Lung (tissue), 12 donors: ENCODE measurements around the gene ZNF175. TPM values are rescaled to one million over a fixed set of nuclear protein-coding genes. Genes with fewer than 3 reads are reported as not detected.

ENCODE experiments used
- ATAC-seq: fragments of 200-7000 bp; cut with Tn5 transposase; one replicate; pipeline ENCODE4 v1.9.1; 2020; ENCODE audit warnings: moderate number of reproducible peaks; ENCODE audit not compliant: insufficient read depth, low FRiP score
- DNase-seq, 3 donors: peaks; one replicate each; pipeline ENCODE4 v3.0.0-alpha.2; 2013 to 2017
- H3K27ac ChIP-seq, 2 donors: one replicate each; pipeline ENCODE4 v1.5.1; 2013; ENCODE audit warnings: mild to moderate bottlenecking in 2 of 2, moderate library complexity in 2 of 2, control low read depth in 1 of 2, inconsistent platforms in 1 of 2, low read depth in 1 of 2, low read length in 1 of 2
- H3K27me3 ChIP-seq, 3 donors: one replicate each; pipeline ENCODE4 v1.5.1; 2013; ENCODE audit warnings: low read length in 2 of 3; ENCODE audit not compliant: control insufficient read depth in 3 of 3, insufficient read depth in 3 of 3
- H3K36me3 ChIP-seq, 4 donors: one replicate each; pipeline ENCODE4 v1.5.1; 2013; ENCODE audit warnings: low read length in 4 of 4, mild to moderate bottlenecking in 1 of 4, moderate library complexity in 1 of 4; ENCODE audit not compliant: control insufficient read depth in 4 of 4, insufficient read depth in 4 of 4
- H3K4me1 ChIP-seq, 5 donors: one replicate each; pipeline ENCODE4 v1.5.1; 2013; ENCODE audit warnings: low read length in 5 of 5, mild to moderate bottlenecking in 2 of 5, moderate library complexity in 1 of 5; ENCODE audit not compliant: control insufficient read depth in 5 of 5, insufficient read depth in 5 of 5
- H3K4me3 ChIP-seq: one replicate; pipeline ENCODE4 v1.5.1; 2013; ENCODE audit warnings: mild to moderate bottlenecking, control low read depth, moderate library complexity
- H3K9ac ChIP-seq, 2 donors: one replicate each; pipeline ENCODE4 v1.5.1; 2013; ENCODE audit warnings: low read length in 2 of 2, control low read depth in 1 of 2; ENCODE audit not compliant: insufficient read depth in 1 of 2
- H3K9me3 ChIP-seq, 4 donors: one replicate each; pipeline ENCODE4 v1.5.1; 2013; ENCODE audit warnings: low read length in 3 of 4, mild to moderate bottlenecking in 1 of 4, moderate library complexity in 1 of 4; ENCODE audit not compliant: control insufficient read depth in 4 of 4, insufficient read depth in 3 of 4
- WGBS, 2 donors: extraction: QIAGEN DNeasy Blood & Tissue Kit; methylation state at CpG; one replicate each; pipeline ENCODE4 v1.1.7; 2013; 5-methylcytosine and 5-hydroxymethylcytosine counted together
- polyA plus RNA-seq, 2 donors: library from polyadenylated mRNA; stranded (reverse); fragments of 200-250 nt; gene quantifications; one replicate each; pipeline ENCODE4 v1.2.1, GENCODE V29; 2013
- total RNA-seq, 2 donors: library from RNA; depleted of rRNA in 1 of 2; stranded (reverse); fragments of >200 nt in 1 of 2; gene quantifications; one replicate each; pipeline ENCODE4 v1.2.1, GENCODE V29; 2014 to 2021
- TF ChIP-seq, protein P1 (sequence below): IDR thresholded peaks from 2 replicates; pipeline ENCODE4 v1.5.1; 2012; ENCODE audit warnings: mild to moderate bottlenecking; ENCODE audit errors: control extremely low read depth, extremely low read depth
- donor health status: control.
- donor health status: control.
- donor health status: Bipolar disorder and iron deficiency.
- donor health status: healthy.
- donor health status: DM: yes; HTN: yes; CAD: no.

Gene ZNF175
- total and polyA plus RNA-seq, 4 donors, result 2.5 to 11.4 (median 5.9) TPM

DNA sequence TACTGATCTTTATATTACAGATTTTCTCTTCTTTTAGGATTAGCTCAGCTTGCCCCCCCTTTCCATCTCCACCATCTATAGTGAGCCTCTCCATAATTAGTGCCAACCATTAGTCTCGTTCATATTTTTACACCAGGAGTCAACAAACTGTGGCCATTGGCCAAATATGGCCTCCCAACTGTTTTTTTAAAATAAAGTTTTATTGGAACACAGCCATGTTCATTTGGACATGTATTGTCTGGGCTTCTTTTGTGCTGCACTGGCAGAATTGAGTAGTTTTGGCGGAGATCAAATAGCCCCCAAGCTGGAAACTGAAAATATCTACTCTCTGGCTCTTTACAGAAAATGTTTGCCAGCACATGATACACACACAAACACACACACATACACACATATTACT lies 18.4 kb downstream of the ZNF175 start:
- TF ChIP-seq, protein P1, sequence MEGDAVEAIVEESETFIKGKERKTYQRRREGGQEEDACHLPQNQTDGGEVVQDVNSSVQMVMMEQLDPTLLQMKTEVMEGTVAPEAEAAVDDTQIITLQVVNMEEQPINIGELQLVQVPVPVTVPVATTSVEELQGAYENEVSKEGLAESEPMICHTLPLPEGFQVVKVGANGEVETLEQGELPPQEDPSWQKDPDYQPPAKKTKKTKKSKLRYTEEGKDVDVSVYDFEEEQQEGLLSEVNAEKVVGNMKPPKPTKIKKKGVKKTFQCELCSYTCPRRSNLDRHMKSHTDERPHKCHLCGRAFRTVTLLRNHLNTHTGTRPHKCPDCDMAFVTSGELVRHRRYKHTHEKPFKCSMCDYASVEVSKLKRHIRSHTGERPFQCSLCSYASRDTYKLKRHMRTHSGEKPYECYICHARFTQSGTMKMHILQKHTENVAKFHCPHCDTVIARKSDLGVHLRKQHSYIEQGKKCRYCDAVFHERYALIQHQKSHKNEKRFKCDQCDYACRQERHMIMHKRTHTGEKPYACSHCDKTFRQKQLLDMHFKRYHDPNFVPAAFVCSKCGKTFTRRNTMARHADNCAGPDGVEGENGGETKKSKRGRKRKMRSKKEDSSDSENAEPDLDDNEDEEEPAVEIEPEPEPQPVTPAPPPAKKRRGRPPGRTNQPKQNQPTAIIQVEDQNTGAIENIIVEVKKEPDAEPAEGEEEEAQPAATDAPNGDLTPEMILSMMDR, result no peak
- Histone ChIP-seq H3K4me1 (peaks cover 0 to 8% (median 3%) of the 10 kb centered on the region in 5 donors), H3K9me3 (peaks cover 6 to 21% (median 11%) of the 10 kb centered on the region in 4 donors), H3K36me3 (peaks cover 9 to 33% (median 25%) of the 10 kb centered on the region in 4 donors), H3K27me3 (no peaks in the 10 kb centered on the region), H3K4me3 (no peak overlapping the region), H3K27ac (no peak overlapping the region), H3K9ac (no peak overlapping the region)
- 97 to 99% methylated on average over 2 of the region's 2 CpGs for WGBS, 2 donors
- ATAC-seq (no peak), DNase-seq (no peak)

DNA sequence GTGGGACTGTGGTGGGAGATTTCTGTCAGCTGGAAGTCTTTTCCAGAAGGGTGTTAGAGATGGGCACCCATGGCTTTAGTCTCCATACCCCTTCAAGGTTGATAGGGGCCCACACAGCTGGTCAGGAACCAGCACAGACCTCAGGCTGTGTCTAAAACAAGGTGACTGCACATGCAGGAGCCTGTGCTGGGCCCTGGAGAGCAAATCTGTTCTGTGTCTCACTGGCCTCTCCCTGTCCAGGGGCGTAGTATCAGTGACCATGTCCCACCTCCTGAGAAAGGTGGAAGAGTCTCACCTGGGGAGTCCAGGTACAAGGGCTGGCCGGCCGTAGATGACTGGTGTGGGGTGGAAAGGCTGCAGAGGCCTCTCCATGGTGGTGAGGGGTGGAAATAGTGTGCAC lies 19.4 kb downstream of the ZNF175 start:
- peaks cover 6 to 21% (median 10%) of the 10 kb centered on the region in 4 donors for H3K9me3 ChIP-seq
- no peak for ATAC-seq
- no peak overlapping the region for H3K4me3 ChIP-seq
- H3K36me3 ChIP-seq, result peaks cover 9 to 25% (median 21%) of the 10 kb centered on the region in 4 donors
- TF ChIP-seq, protein P1, result no peak
- peaks cover 0 to 14% (median 3%) of the 10 kb centered on the region in 5 donors for H3K4me1 ChIP-seq
- no peaks in the 10 kb centered on the region for H3K27me3 ChIP-seq
- 88 to 93% methylated on average over 3 of the region's 3 CpGs for WGBS, 2 donors
- no peak overlapping the region for H3K9ac ChIP-seq
- no peak overlapping the region for H3K27ac ChIP-seq
- no peak for DNase-seq

DNA sequence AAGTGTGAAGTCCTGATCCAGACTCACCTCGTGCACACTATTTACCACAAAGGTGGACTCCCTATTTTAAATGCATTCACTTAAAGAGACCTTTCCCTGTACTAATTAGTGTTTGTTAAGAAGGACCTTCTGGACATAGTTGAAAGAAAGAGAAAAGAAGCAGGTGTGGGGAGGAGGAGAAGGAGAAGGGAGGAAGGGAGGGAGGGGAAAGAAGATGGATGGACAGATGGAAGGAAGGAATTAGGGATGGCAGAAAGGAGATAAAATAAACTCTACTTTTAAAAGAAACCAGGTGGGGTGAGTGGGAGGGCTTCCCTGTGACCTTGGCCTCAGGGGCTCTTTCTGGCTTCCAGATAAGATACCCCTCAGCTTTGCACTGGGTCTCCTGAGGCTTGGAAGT lies 21.4 kb downstream of the ZNF175 start:
- Histone ChIP-seq H3K4me1 (peaks cover 0 to 14% (median 3%) of the 10 kb centered on the region in 5 donors), H3K4me3 (no peak overlapping the region), H3K9me3 (peaks cover under 1 to 7% (median under 1%) of the 10 kb centered on the region in 4 donors), H3K27ac (no peak overlapping the region), H3K36me3 (peaks cover under 1 to 8% (median 6%) of the 10 kb centered on the region in 4 donors), H3K27me3 (no peaks in the 10 kb centered on the region), H3K9ac (no peak overlapping the region)
- no peak for ATAC-seq
- TF ChIP-seq, protein P1, result no peak
- no peak for DNase-seq
- WGBS, 2 donors, result 78 to 88% methylated on average over 1 of the region's 1 CpG
